TTC549 (cell line): ENCODE measurements around the gene IL17RA.
"Not testable (repeated sequence)": the region's sequence is repeated elsewhere in the genome, so short reads cannot be mapped to it uniquely, and the experiment has no call there.

Source experiments
- FAIRE-seq: peaks from 2 replicates; lab custom pipeline; 2012; peaks lifted over from hg19 to GRCh38; lab: Jason Lieb, UNC

IL17RA gene, protein sequence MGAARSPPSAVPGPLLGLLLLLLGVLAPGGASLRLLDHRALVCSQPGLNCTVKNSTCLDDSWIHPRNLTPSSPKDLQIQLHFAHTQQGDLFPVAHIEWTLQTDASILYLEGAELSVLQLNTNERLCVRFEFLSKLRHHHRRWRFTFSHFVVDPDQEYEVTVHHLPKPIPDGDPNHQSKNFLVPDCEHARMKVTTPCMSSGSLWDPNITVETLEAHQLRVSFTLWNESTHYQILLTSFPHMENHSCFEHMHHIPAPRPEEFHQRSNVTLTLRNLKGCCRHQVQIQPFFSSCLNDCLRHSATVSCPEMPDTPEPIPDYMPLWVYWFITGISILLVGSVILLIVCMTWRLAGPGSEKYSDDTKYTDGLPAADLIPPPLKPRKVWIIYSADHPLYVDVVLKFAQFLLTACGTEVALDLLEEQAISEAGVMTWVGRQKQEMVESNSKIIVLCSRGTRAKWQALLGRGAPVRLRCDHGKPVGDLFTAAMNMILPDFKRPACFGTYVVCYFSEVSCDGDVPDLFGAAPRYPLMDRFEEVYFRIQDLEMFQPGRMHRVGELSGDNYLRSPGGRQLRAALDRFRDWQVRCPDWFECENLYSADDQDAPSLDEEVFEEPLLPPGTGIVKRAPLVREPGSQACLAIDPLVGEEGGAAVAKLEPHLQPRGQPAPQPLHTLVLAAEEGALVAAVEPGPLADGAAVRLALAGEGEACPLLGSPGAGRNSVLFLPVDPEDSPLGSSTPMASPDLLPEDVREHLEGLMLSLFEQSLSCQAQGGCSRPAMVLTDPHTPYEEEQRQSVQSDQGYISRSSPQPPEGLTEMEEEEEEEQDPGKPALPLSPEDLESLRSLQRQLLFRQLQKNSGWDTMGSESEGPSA

DNA sequence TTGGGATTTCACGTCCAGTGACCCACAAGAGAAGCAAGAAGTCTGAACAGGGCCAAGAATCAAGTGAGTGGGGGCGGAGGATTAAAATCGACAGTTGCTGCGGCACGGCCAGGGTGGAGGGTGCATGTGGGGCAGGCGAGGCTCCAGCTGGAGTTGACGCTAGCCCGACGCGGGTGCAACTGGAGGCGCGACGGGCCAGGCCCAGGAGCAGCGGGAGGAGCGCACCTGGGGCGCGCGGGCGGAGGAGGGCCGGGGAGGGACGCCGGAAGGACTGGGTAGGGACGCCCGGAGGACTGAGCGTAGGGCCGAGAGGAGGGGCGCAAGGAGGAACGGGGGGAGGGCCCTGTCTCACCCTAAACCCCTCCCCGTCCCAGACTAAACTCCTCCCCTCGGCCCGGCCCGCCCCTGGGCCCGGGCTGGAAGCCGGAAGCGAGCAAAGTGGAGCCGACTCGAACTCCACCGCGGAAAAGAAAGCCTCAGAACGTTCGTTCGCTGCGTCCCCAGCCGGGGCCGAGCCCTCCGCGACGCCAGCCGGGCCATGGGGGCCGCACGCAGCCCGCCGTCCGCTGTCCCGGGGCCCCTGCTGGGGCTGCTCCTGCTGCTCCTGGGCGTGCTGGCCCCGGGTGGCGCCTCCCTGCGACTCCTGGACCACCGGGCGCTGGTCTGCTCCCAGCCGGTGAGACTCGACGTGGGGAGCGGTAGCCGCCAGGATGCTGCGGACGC lies at the start of gene IL17RA:
TSS of gene IL17RA (plus strand) at position 447 of the 723 bp plus-strand sequence. CDS start at position 539, 92 bp downstream.
- FAIRE-seq = no peak

DNA sequence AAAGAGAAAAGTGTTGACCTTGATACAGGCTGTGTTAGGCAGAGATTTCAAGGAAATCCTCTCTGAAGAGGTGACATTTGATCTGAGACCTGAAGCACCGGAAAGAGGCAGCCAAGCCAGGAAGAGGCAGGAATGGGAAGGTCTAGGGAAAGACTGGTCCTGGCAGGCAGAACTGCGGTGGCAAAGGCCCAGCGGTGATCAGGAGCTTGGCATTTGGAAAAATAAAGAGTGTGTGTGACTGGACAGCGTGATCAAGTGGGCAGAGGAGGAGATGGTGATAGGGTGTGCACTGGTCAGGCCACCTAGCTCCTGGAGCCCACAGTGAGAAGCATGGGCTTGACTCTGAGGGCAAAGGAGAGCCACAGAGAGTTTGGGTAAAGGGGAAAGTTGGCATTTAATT lies 49.6 kb upstream of the IL17RA start:
- FAIRE-seq = no peak

DNA sequence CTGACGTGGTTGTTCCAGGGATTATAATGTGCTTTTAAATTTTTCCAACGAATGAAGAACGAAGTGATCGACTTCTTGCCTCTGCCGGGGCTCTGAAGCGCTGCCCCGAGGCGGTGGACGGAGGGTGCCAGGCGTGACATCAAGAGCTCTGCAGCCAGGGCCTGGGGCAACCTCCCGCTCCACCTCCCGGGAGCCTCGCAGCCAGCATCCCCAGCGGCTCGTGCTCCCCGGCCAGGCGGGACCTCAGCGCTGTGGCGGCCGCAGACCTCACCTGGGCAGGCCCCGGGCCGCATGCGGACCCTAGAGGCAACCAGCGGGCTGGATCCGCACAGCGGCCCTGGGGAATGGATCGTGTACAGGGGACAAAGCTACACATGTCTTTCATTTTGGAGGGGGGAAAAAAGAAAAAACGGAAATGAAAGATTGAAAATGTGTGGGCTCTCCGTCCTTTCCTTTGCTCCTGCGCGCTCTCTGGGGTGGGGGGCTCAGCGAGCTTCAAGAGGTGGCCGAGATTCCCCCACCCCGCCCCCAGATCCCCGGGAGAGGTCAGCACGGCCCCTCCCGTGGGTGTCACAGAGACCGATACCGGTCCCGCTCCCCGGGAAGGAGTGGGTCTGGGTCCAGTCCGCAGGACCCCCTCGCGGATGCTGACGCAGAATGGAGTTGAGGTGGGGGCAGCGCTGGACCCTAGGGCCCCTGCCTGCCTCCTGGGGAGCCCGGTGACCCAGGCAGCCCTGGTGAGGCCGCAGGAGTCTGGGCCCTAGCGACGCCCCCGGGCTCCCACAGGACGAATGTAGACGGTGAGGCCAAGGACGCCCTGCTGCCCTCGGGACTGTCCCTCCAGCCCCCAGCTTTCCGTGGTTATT lies 48.6 kb upstream of the IL17RA start:
- FAIRE-seq = not testable (repeated sequence)

DNA sequence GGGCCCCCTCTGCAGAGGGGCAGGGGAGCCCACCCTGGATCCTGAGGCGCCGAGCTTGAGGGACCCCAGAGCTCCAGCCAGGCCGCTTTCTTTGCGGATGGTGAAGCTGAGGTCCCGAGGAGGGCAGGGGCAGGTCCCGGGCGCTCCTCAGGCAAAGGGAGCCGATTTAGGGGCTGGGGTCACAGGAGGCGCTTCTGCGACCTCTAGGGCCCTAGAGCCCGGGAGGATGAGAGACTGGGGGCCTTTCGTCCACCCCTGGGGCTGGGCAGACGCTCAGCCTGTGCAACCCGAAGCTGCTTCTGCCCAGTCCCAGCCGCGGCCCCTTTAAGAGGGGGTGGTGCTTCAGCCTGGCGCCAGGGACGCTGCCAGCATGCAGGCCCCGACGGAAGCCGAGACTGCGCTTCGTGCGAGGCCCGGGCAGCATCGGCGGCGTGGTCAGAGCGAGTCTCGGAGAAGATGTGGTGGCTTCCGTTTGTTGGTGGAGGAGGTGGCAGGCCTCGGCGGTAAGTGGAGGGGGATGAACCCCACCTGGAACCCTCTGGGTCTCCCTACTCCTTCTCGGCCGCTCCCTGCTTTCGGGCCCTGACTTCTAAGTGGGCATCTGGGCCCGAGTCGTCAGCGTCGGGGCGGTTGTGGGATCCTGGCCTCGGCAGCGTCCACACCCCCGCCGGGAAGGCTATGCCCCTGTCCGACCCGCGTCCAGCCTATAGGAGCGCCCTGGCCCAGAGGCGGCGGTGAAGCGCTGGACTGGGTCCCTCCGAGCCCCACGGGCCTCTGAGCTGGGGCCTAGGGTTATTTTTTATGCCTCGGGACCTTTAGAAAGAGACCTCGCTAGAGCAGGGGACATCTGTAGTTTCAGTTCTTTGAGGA lies 47.7 kb upstream of the IL17RA start:
- FAIRE-seq = not testable (repeated sequence)

DNA sequence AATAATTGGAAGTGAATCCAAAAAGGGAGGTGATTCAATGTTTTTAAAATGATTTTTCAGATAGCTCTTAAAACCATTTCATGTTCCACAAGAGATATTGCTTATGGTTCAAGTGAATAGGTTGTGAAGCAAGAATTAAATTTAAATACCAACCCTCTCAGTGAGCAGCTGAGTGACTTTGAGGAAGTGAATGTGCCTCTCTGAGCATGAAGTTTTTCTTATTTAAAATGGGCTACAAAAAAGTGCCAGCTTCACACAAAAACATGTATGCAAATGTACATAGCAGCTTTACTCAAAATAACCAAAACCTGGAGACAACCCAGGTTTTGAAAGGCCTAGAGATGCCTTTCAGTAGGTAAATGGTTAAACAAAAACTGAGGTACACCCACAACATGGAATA lies 41.3 kb upstream of the IL17RA start:
- no peak for FAIRE-seq

DNA sequence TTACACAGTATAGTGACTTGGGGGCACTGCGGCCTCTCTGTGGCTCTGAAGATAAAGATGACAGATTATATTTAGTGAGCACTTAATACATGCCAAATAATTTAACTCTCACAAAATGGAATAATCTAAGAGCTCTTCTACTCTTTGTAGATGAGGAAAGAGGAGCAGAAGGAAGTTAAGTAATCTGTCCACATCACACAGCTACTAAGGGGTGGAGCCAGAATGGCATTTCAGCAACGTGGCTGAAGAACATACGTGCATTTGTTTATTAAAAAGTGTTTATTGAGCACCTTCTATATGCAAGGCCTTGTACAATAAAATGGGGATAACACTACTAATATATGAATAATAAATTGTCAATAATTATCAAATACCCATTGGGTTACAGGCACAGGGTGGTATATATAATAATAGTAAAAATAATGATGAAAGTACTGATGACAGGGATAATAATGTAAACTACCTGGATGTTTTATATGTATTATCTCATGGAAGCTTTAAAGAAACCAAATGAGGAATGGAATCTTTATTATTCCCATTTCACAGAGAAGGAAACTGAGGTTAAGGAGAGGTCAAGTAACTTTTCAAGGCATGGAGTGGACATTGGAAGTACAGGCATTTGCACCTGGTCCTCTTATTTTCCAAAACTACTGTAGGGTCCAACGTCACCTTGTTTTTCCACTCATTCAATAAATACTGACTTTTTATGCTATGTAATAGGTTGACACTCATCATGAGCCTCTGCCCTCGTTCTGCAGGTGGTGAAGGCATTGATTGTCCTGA lies 38.0 kb upstream of the IL17RA start:
- FAIRE-seq = no peak

DNA sequence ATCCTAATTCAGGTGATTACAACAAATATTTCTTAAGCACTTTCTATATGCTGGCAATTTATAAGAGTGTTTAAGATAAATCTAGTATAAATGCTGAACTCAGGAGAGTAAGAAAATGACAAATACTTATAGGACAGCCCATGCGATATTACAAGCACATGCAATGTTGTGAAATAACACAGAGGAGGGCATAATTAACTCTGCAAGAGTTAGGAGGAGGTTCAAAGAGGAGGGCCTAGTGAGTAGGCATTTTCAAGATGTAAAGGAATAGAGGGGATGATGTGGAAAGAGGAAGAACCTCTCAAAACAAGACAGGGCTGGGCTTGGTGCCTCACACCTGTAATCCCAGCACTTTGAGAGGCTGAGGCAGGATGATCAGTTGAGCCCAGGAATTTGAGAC lies 37.1 kb upstream of the IL17RA start:
- FAIRE-seq = no peak

DNA sequence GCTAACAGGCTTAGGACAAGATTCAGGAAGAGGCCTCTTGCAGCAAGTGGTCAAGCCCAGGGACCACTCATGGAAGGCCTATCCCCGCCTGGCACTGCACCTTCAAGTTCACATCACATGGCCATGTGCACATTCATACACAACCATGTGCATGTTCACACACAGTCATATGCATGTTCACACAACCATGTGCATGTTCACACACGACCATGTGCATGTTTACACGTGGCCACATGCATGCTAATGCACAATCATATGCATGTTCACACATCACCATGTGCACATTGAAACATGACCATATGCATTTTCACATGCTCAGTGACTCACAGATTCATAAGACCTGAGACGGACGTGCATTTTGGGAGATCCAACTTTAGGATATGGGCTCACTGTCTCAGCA lies 28.7 kb upstream of the IL17RA start:
- FAIRE-seq = no peak

DNA sequence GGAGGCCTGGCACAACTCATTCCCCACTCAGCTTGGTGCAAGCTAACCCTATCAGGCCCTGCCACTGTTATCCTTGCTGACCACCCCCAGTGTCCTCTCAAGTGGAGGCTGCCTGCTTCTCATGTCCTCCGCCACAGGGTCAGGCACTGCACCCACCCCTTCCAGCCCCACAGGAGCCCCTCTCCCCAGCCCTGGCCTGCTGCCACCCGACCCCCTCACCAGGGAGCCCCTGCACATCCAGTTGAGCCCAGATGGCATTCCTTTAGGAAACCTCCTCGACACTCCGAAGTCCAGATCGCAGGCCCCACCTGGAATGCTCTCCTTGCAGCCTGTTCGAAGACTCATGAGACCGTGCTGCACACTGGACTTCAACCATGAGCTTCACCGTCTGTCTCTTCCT lies 28.0 kb upstream of the IL17RA start:
- FAIRE-seq = no peak

DNA sequence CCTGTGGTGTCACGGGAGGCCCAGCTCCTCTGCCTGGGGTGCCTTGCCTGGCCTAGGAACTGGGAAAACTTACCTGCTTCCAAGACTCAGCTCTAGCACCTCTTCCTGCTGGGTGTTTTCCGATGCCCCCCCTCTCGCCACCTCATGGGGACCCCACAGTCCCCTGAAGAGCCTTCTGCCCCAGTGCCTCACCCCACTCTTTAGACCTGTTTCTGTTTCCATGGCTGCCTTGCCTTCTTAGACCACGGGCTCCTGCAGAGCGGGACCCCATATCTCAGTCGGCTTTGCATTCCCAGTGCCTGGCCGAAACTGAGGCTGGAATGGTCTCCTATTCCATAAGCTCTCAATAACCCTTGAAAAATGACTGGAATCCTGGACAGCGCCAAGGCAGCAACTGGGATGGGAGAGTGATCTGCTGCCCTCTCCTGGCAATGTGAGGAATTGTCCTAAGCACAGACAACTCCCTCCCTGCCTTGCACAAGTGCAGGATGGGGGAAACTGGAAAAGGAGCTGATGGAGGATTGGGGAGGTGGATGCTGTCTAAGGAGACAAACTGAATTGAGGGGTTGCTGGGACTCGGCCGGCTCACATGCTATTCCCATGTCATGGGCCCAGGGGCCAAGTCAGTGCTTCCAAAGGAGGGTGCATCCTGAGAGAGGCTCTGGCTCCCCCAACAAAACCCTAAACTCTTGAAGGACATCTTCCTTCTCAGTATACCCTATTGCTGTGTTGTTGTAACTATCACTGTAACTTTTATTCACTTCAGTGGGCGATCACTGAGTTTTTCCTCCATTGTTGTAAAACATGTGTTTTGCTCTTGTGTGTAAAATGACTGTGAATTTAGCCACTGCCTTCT lies 26.6 kb upstream of the IL17RA start:
- FAIRE-seq = no peak

DNA sequence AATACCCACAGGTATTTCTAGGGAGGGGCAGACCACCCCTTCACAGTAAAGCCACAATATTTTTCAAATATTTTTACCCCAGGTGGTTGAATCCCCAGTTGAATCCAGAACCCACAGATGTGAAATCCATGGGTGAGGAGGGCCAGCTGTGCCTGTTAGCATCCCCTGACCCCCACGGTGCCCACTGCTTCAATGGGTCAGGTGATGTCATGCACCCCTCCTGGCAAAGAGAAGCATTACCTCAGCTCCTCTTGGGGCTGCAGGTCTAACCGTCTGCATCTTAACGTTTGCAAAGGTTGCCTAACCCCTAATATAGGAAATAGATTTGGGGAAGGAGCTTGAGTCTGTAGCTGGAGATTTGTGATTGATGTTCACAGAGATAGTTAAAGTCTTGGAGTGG lies 24.7 kb upstream of the IL17RA start:
- FAIRE-seq = no peak

DNA sequence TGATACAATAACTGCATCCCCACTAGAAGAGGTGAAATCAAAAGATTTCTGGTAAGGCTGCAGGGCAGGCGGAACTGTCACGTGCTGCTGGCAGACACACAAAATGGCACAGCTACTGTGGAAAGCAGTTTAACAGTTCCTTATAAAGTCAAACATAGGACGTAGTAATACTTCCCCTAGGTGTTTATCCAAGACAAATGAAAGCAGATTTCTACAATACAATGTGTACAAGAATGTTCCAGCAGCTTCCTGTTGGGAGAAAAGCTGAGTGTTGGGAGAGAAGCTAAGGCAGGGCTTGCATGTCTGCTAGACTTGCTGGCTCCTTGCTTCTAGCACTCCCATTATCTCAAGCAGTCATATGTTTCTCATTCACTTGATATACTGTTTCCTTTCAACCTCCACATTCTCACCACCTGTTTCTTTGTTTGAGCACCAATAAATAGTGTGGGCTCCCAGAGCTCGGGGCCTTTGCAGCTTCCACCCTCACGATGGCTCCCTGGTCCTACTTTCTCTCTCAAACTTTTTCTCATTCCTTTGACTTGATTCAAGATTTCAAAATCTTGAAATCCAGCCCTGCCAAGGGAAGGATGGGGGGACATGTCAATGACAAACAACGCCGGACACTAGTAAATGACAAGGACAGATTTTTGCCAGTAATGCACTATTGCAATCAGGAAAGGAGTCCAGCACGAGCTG lies 21.2 kb upstream of the IL17RA start:
- FAIRE-seq = no peak

DNA sequence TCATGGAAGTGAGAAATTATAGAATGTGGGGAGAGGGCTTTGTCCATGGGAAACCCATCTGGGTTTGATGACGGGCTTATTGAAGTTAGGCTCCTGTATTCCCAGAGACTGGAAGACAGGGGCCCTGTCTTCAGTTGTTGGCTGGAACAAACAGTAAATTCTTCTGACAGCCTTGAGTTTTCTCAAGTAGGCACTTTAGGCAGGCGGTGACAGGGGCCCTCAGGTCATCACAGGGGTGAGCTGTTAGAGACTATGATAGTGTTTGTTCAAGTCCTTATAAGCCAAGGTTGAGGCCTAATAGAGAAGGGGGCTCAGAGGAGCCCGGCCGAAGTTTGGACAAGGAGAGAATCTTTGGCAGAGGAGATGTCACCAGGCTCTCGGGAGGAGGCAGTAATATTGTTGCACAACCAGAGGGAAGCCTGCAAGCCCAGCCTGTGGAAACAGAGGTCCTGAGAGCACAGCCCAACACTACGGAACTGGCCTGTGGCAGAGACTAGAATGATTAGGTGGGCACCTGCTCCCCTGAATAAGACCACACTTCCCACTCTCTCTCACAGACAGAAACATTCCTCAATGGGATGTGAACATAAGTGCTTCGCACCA lies 20.2 kb upstream of the IL17RA start:
- FAIRE-seq = no peak

DNA sequence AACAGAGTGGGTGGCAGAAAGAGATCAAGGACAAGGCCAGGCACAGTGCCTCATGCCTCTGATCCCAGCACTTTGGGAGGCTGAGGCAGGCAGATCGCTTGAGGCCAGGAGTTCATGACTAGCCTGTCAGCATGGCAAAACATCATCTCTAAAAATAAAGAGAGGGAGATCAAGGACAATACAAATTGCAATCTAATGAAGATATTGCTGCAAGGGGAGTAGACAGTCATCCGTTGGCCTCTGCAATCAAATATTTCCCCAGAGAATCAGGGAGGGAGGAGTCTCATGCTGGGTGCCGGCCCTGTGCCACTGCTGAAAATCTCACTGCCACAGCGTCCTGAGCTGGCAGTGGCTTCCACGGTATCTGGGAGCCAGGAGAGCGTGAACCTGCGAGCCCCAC lies 19.4 kb upstream of the IL17RA start:
- no peak for FAIRE-seq

DNA sequence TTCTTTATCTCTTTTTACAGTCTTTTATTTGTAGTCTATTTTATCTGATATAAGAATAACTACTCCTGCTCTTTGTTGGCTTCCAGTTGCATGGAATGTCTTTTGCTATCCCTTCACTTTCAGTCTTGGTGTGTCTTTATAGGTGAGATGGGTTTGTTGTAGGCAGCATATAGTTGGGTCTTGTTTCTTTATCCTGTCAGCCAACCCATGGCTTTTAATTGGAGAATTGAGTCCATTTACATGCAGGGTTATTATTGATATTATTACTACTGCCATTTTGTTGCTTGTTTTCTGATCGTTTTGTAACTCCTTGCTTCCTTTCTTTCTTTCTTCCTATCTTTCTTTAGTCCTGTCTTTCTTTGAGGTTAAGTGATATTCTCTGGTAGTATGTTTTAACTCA lies 11.9 kb upstream of the IL17RA start:
- no peak for FAIRE-seq

DNA sequence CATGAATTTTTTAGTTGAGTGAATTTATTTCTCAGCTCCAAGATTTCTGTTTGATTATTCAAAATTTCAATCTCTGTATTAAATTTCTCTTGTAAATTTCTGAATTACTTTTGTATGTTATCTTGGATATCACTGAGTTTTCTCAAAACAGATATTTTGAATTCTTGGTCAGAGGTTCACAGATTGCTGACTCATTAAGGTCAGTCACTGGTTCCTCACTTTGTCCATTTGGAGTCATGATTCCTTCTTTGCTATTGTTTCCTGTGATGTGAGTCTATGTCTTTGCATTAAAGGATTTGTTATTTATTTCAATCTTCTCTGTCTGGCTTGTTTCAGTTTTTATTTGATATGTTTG lies 10.2 kb upstream of the IL17RA start:
- FAIRE-seq = no peak

DNA sequence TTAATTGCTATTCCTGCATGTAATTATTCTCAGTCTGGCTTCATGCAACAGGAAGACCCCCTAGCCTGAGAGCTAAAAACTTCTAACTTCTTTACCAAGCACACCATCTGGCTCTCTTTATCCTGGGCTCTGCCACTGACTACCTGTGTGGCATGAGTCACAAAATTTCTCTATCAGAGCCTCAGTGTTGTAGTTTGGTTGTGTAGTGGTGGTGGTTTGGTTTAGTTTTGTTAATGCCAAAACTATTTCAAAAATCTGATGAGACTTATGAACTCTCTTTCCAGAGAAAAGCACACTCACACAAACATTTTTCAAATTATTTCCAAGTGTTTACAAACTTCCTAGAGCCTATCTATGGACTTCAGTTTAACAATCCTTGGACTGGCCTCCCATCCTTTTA lies 7.5 kb upstream of the IL17RA start:
- FAIRE-seq = no peak

DNA sequence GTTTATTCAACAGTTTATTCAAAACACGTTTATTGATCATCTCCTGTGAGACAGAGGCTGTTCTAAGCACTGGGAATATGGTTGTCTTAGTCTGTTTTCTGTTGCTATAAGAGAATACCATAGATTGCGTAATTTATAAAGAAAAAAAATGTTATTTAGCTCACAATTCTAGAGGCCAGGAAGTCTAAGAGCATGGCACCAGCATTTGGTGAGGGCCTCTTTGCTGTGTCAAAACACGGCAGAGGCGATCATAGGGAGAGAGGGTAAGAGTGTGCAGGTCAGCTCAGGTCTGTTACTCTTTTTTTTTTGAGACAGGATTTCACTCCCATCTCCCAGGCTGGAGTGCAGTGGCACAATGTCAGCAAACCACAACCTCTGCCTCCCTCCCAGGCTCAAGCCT lies 5.2 kb upstream of the IL17RA start:
- no peak for FAIRE-seq
